Coronary artery (tissue), 2 donors: Measurements from ENCODE around the gene TTC33.
"Not testable (repeated sequence)": the region's sequence is repeated elsewhere in the genome, so short reads cannot be mapped to it uniquely, and the experiment has no call there.

Experiments used
- DNase-seq: peaks from one replicate; pipeline ENCODE4 v3.0.0-alpha.2; 2017; ENCODE audit warnings: low spot score
- H3K27ac ChIP-seq, 2 donors: fragments of 200-600 bp; sonication (generic); one replicate each; pipeline ENCODE4 v1.5.1; 2016 to 2019
- H3K4me3 ChIP-seq: fragments of 200-600 bp; sonication (generic); 2 replicates; pipeline ENCODE4 v1.5.1; 2016; ENCODE audit warnings: mild to moderate bottlenecking, moderate library complexity
- TF ChIP-seq, protein P1 (sequence below): fragments of 200-600 bp; sonication (generic); IDR thresholded peaks from one replicate; pipeline ENCODE4 v1.5.1; 2019; ENCODE audit warnings: antibody characterized with exemption

The TTC33 gene

DNA sequence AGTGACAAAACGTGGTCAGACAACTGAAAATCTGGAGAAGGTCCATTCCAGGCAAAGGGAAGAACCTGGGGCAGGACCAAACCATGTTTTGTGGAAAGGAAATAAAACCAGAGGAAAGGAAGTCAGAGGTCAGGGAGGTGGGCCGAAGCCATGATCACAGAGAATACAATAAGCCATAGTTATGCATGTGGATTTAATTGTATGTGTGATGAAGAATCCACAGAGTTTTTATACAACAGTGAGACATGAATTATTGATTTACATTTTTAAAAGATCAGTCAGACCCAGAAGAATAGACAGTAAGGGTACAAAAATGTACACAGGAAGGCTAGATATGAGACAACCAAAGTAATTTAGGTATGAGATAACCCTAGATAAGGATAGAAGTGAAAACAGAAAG lies 20.8 kb downstream of the TTC33 start:
- DNase-seq = no peak
- no peak overlapping the region for H3K27ac ChIP-seq
- TF ChIP-seq, protein P1, sequence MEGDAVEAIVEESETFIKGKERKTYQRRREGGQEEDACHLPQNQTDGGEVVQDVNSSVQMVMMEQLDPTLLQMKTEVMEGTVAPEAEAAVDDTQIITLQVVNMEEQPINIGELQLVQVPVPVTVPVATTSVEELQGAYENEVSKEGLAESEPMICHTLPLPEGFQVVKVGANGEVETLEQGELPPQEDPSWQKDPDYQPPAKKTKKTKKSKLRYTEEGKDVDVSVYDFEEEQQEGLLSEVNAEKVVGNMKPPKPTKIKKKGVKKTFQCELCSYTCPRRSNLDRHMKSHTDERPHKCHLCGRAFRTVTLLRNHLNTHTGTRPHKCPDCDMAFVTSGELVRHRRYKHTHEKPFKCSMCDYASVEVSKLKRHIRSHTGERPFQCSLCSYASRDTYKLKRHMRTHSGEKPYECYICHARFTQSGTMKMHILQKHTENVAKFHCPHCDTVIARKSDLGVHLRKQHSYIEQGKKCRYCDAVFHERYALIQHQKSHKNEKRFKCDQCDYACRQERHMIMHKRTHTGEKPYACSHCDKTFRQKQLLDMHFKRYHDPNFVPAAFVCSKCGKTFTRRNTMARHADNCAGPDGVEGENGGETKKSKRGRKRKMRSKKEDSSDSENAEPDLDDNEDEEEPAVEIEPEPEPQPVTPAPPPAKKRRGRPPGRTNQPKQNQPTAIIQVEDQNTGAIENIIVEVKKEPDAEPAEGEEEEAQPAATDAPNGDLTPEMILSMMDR = no peak
- no peak overlapping the region for H3K4me3 ChIP-seq

DNA sequence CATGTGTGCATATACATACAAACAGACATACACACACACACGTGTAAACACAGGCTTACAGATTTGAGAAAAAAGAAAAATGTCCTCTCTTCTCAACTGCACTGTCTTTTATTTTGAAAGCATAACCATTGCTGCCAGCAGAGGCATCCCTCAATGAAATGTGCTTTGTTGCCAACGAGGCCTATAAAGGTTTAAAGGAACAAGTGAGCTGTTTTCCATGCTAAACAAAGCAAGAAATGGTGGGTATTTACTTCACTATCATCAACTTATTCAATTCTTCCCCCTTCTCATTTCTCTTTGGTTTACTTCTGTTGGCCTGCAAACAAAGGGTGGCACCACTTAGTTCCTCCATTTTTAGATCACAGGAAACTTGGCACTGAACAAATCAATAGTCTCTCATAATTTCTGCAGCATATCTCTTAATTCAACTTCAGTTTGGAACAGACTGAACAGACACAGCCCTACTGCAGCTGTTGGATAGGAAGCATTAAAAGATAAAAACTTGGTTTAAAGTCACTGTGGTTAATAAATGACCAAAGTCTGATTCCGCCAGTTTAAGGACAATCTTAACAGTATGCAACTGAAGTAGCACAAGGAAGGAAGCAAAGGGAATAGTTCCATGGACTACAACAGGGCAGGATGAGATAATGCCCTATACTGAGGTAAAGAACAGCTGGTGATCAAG lies 21.7 kb downstream of the TTC33 start:
- Histone ChIP-seq H3K4me3 (no peak overlapping the region), H3K27ac (no peak overlapping the region)
- TF ChIP-seq, protein P1 = no peak
- no peak for DNase-seq

DNA sequence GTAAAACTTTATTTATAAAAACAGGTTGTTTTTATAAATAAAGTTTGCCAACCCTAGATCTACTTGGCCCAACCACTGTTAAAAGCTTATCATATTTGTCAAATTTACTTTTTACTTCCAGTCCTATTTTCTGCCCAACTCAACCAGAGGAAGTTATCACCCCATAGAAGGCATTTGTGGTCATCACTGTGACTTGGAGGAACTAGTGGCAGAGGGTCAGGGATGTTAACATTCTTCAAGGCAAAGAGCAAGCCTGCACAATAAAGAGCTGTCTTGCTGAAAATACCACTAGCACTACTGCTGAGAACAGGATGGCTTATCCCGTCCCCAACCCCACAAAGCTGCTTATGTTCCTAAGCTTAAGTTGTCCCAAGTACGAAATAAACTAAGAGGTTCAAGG lies 22.3 kb downstream of the TTC33 start:
- TF ChIP-seq, protein P1 = no peak
- no peak overlapping the region for H3K4me3 ChIP-seq
- DNase-seq = no peak
- H3K27ac ChIP-seq = no peak overlapping the region

DNA sequence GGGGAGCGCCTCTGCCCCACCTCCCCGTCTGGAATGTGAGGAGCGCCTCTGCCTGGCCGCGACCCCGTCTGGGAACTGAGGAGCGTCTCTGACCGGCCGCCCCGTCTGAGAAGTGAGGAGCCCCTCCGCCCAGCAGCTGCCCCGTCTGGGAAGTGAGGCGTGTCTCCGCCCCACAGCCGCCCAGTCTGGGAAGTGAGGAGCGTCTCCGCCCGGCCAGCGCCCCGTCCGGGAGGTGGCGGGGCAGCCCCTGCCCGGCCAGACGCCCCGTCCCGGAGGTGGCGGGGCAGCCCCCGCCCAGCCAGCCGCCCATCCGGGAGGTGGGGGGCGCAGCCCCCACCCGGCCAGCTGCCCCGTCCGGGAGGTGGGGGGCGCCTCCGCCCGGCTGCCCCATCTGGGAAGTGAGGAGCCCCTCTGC lies 33.3 kb downstream of the TTC33 start:
- not testable (repeated sequence) for H3K4me3 ChIP-seq, DNase-seq, H3K27ac ChIP-seq

DNA sequence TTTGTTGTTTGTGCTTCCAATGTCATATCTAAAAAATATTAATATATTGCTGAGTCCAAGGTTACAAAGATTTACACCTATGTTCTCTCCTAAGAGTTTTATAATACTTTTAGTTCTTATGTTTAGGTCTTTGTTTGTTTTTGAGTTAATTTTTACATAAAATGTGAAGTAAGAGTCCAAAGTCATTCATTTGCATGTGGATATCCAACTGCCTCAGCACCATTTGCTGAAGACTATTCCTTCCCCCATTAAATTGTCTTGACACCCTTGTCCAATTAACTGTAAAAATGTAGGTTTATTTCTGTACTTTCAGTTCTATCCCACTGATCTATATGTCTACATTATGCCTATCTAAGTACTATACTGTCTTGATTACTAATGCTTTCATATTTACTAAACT lies 35.7 kb downstream of the TTC33 start:
- Histone ChIP-seq H3K27ac (no peak overlapping the region), H3K4me3 (no peak overlapping the region)
- TF ChIP-seq, protein P1 = no peak
- no peak for DNase-seq

DNA sequence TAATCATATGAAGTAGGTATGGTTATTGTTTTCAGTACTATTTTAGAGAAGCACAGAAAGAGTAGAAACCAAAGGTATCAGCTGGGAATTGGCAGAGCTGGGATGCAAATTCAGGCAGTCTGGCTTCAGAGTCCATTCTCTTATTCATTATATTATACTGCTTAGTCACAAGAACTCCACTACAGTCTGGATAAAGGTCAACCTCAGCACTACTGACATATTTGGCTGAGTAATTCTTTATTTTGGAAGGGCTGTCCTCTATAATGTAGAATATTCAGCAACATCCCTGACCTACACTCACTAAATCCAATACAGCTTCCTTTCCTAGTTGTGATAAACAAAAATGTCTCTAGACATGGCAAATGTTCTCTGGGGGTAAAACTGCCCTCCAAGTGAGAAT lies 38.5 kb downstream of the TTC33 start:
- H3K4me3 ChIP-seq = no peak overlapping the region
- H3K27ac ChIP-seq = no peak overlapping the region
- DNase-seq = no peak
- TF ChIP-seq, protein P1 = no peak

DNA sequence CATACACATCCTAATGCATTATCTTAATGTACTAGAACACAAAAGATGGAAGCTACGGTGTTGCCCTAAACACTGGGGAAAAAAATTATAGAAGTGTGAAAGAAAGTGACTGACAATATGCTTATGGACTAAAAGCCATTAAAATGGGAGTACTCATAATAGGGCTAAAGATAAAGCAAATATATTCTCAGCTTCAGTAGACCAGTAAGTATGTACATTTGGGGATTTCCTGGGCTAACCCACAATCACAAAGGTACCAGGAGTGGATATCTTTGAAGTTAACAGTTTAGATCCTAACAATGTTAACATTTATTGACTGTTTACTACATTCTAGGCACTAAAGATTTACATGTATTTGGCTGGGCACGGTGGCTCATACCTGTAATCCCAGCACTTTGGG lies 39.2 kb downstream of the TTC33 start:
- H3K27ac ChIP-seq = no peak overlapping the region
- H3K4me3 ChIP-seq = no peak overlapping the region
- TF ChIP-seq, protein P1 = no peak
- DNase-seq = no peak
